H1 (cell line): ENCODE measurements around the gene PRPF6.

ENCODE experiments used
- BACH1 ChIP-seq: IDR thresholded peaks from 2 replicates; pipeline ENCODE4 v1.6.1; 2012; ENCODE audit warnings: low read length, improper control_type of control experiment
- BCL11A ChIP-seq, 2 experiments: IDR thresholded peaks; one replicate each; pipeline ENCODE4 v1.6.1; 2011; ENCODE audit warnings: low read depth in 2 of 2, low read length in 2 of 2, mild to moderate bottlenecking in 2 of 2
- JUN ChIP-seq: IDR thresholded peaks from 2 replicates; pipeline ENCODE4 v1.6.1; 2011; ENCODE audit warnings: low read depth, mild to moderate bottlenecking, improper control_type of control experiment, low read length
- JUND ChIP-seq: IDR thresholded peaks from 2 replicates; pipeline ENCODE4 v1.6.1; 2011; ENCODE audit warnings: mild to moderate bottlenecking, improper control_type of control experiment, low read length
- KDM1A ChIP-seq: fragments of 200-600, 300-600 bp; sonication (generic); IDR thresholded peaks from 2 replicates; pipeline ENCODE4 v1.7.1; 2016; ENCODE audit warnings: mild to moderate bottlenecking, low read length, borderline replicate concordance
- NANOG ChIP-seq: IDR thresholded peaks from 2 replicates; pipeline ENCODE4 v1.6.1; 2011; ENCODE audit warnings: low read length, low read depth, mild to moderate bottlenecking, inconsistent platforms; ENCODE audit not compliant: insufficient read depth, poor library complexity, severe bottlenecking
- NRF1 ChIP-seq: IDR thresholded peaks from 2 replicates; pipeline ENCODE4 v1.6.1; 2011; ENCODE audit warnings: mild to moderate bottlenecking, low read depth, low read length, improper control_type of control experiment
- YY1 ChIP-seq: IDR thresholded peaks from 2 replicates; pipeline ENCODE4 v1.6.1; 2011; ENCODE audit warnings: low read depth, mild to moderate bottlenecking, low read length
- TF ChIP-seq, protein P1 (sequence below), 3 experiments: IDR thresholded peaks; 1 replicate in 2 of 3; 2 replicates in 1 of 3; pipeline versions ENCODE4 v1.5.1 to v1.6.1; 2011; ENCODE audit warnings: low read length in 3 of 3, mild to moderate bottlenecking in 3 of 3, inconsistent platforms in 2 of 3, low read depth in 1 of 3, moderate library complexity in 1 of 3; ENCODE audit not compliant: insufficient read depth in 1 of 3; ENCODE audit errors: control extremely low read depth in 1 of 3
- TF ChIP-seq, protein P2 (sequence below): IDR thresholded peaks from 2 replicates; pipeline ENCODE4 v1.6.1; 2011; ENCODE audit warnings: low read length, improper control_type of control experiment

DNA sequence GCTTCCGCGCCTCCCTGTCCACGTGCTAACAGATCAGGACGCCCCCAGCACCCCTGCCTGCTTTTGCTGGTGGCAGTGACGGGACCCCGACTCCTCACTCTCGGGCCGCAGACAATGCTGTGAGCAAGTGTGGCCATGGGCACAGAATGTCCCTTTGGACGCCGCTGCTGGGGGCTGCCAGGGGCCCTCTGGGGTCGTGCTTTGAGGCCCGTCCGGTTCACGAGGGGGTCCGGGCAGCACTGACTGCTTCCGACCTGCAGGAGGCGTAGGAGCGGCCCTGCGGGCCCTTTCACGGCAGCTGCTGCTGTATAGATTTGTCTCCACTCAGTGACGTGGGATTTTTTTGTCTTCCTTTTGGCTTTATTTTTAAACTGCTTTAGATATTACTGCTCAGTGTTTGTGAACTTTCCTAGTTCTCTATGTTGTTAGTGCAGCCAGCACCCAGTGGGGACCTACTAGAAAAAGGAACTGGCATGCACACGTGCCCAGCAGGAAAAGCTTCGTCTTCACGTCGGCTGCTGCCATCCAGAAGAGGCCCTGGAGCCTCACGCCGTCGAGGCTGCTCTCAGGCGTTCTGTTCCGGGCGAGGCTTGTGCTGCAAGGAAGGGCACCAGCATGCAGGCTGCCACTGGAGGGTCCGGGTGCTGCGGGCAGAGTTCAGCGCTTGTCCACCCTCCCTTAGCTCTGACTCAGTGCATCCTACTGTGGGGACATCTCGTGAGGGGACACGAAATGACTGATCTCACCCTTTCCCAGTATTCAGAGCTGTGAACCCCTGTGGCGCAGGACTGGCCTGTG, 46.5 kb upstream of the PRPF6 start:
- TF ChIP-seq JUN (no peak), YY1 (no peak), BACH1 (no peak), NRF1 (no peak), KDM1A (no peak), NANOG (no peak), BCL11A (IDR thresholded peaks at IDR 0.05; ENCODE audit: low read depth in 2 of 2, low read length in 2 of 2) (no peak), JUND (no peak)
- TF ChIP-seq, protein P1, sequence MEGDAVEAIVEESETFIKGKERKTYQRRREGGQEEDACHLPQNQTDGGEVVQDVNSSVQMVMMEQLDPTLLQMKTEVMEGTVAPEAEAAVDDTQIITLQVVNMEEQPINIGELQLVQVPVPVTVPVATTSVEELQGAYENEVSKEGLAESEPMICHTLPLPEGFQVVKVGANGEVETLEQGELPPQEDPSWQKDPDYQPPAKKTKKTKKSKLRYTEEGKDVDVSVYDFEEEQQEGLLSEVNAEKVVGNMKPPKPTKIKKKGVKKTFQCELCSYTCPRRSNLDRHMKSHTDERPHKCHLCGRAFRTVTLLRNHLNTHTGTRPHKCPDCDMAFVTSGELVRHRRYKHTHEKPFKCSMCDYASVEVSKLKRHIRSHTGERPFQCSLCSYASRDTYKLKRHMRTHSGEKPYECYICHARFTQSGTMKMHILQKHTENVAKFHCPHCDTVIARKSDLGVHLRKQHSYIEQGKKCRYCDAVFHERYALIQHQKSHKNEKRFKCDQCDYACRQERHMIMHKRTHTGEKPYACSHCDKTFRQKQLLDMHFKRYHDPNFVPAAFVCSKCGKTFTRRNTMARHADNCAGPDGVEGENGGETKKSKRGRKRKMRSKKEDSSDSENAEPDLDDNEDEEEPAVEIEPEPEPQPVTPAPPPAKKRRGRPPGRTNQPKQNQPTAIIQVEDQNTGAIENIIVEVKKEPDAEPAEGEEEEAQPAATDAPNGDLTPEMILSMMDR (IDR thresholded peaks at IDR 0.05; ENCODE audit: control extremely low read depth in 1 of 3, insufficient read depth in 1 of 3, low read depth in 1 of 3, low read length in 3 of 3), result peak; percentile 61 to 79 (median 76)
- TF ChIP-seq, protein P2, sequence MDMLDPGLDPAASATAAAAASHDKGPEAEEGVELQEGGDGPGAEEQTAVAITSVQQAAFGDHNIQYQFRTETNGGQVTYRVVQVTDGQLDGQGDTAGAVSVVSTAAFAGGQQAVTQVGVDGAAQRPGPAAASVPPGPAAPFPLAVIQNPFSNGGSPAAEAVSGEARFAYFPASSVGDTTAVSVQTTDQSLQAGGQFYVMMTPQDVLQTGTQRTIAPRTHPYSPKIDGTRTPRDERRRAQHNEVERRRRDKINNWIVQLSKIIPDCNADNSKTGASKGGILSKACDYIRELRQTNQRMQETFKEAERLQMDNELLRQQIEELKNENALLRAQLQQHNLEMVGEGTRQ, result no peak
